Cardiac septum (tissue), 1 donor: Measurements from ENCODE around the gene ZNHIT2. TPM values are rescaled to one million over a fixed set of nuclear protein-coding genes. Genes with fewer than 3 reads are reported as not detected.

Source experiments
- DNase-seq: peaks from one replicate; pipeline ENCODE4 v3.0.0-alpha.2; 2020; ENCODE audit warnings: low spot score
- intact Hi-C: fragments of 100-400 bp; cut with DNase I; formaldehyde crosslinking; loops from one replicate; pipeline ENCODE4 v1.14.0; 2022
- total RNA-seq: library from RNA; stranded (reverse); fragmentation: NEBNext Ultra II Directional; extraction: Animal tissue kit (Norgen Biotek cat#: 25700); gene quantifications from one replicate; pipeline ENCODE4 v1.2.1, GENCODE V29; 2021
- donor health status: DM: no; HTN: no; CAD: no.

The ZNHIT2 gene
- total RNA-seq, 1 donor from 2014 or later: 5.5 TPM

- intact Hi-C loops: no loop called here
- DNase-seq: peak; percentile 92
Observed at GRCh38 chr11:65110354-65110861, 7.1 kb downstream of the ZNHIT2 start.

- intact Hi-C loops: no loop called here
Observed at GRCh38 chr11:65109231-65110198, 8.0 kb downstream of the ZNHIT2 start.

DNA sequence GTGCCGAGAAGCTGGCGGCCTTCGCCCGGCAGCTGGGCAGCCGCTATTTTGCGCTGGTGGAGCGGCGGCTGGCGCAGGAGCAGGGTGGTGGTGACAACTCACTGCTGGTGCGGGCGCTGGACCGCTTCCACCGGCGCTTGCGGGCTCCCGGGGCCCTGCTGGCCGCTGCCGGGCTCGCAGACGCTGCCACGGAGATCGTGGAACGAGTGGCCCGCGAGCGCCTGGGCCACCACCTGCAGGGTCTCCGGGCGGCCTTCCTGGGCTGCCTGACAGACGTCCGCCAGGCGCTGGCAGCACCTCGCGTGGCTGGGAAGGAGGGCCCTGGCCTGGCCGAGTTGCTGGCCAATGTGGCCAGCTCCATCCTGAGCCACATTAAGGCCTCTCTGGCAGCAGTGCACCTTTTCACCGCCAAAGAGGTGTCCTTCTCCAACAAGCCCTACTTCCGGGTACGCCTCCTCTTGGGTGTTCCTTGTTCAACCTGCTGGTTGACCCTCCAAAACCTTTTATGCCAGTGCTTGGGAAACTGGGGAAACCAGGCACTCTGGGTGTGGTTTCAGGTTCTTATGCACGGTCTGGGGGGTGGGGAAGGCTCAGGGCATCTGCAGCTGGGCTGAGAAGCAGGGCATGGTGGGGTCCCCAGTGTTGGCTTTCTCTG lies 8.9 kb downstream of the ZNHIT2 start:
- DNase-seq: no peak
- intact Hi-C loops: no loop called here

More at GRCh38 chr11:65109231-65110198, 8.0 kb downstream of the ZNHIT2 start:
- DNase-seq: no peak

DNA sequence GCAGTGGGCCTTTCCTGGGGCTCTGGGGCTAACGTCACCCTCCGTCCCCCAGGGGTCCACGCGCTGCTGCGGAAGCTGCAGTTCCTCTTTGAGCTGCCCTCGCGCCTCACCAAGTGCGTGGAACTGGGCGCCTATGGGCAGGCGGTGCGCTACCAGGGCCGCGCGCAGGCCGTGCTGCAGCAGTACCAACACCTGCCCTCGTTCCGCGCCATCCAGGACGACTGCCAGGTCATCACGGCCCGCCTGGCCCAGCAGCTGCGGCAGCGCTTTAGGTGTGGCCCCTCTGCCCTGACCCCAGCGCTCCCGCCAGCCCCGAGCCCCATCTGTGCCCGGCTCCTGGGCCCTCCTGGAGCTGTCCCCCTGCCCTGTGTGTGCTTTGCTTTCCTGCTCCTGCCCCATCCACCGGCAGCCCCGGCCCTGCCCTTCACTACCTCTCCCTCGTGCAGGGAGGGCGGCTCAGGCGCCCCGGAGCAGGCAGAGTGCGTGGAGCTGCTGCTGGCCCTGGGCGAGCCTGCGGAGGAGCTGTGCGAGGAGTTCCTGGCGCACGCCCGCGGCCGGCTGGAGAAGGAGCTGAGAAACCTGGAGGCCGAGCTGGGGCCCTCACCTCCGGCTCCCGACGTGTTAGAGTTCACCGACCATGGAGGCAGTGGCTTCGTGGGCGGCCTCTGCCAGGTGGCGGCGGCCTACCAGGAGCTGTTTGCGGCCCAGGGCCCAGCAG lies 9.6 kb downstream of the ZNHIT2 start:
- DNase-seq: no peak
- intact Hi-C loops: no loop called here

DNA sequence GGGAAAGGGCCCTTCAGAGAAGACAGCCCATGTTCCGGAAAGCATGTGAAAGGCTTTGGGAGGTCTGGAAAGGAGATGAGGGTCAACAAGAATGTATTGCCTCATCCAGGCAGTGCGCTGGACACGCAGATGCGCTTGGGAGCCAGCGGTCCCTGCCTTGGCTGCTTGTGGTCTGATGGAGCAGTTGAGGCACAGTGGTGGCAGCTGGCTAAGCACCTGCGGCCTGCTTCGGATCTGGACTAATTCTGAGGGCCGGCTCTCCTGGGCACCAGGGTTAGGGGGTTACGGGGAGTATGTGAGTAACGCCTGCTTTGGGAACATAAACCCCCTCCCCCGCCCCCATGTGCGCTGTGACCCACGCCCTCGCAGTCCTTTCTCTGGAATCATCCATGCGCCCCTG lies 10.4 kb downstream of the ZNHIT2 start:
- intact Hi-C loops: no loop called here
- no peak for DNase-seq

DNA sequence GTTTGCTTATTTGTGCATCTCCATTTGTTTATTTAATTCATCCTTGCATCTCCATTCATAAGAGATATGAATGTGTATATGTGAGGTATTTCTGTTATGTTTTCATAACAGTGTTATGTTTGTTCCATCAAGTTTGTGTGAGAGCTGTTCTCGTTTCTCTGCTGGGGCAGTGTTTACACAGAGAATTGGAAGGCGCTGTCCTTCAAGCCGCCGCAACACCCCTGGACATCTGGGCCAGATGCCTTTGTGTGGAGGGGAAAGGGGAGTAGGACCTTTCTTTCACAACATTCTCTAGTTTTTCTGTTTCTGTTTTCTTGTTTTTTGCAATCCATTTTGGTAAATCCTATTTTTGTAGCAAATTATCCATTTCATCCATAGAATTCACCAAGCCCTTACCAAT lies 12.9 kb downstream of the ZNHIT2 start:
- DNase-seq: no peak
- intact Hi-C loops: no loop called here

DNA sequence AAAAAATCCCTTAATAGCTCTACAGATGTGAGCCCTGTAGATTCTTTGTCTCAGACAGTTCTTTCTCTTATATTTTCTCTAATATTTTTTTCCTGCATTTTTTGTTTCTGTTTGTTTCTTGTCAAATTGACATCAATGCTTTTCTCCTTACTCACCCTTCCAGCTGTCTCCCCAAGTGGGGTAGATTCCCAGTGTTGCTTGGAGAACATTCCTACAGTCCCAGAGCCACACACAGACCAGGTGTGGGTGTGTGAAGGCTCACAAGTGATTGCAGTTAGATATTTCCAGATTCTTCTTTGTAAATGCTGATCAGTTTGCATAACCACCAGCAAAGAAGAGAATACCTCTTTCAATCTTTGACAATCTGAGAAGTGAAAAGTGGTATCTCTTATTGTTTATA lies 14.0 kb downstream of the ZNHIT2 start:
- intact Hi-C loops: no loop called here
- no peak for DNase-seq

GRCh38 chr11:65102142-65103095 lies 15.1 kb downstream of the ZNHIT2 start:
- DNase-seq: no peak
- intact Hi-C loops: no loop called here

- no peak for DNase-seq
- intact Hi-C loops: no loop called here
Observed at GRCh38 chr11:65100674-65101350, 16.7 kb downstream of the ZNHIT2 start.

GRCh38 chr11:65096926-65097325 lies 20.6 kb downstream of the ZNHIT2 start:
- DNase-seq: no peak
- intact Hi-C loops: loop anchor here (1.0 kb wide), 1 partner anchor 13 kb away; the partner anchor contains the start of genes CDCA5 and ZFPL1

- DNase-seq: peak; percentile 93
- intact Hi-C loops: loop anchor here (1.0 kb wide), 1 partner anchor 12 kb away; the partner anchor contains the start of genes CDCA5 and ZFPL1
Observed at GRCh38 chr11:65095974-65096806, 21.3 kb downstream of the ZNHIT2 start, which contains the start of gene VPS51. TSS of gene VPS51 (plus strand) at chr11:65096214. CDS start at chr11:65096251, 37 bp downstream.

DNA sequence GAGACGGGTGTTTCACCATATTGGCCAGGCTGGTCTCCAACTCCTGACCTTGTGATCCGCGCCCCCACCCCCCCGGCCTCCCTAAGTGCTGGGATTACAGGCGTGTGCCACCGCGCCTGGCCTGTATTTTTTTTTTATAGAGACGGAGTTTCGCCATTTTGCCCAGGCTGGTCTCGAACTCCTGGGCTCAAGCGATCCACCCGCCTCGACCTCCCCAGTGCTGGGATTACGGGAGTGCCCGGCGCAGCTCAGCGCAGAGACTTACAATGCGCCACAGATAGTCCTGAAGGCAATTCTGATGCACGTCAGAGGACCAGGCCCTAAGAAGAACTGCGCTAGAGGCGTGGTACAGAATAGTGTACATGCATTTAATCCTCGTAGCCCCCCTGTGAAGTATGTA lies 22.1 kb downstream of the ZNHIT2 start:
- intact Hi-C loops: no loop called here
- no peak for DNase-seq

DNA sequence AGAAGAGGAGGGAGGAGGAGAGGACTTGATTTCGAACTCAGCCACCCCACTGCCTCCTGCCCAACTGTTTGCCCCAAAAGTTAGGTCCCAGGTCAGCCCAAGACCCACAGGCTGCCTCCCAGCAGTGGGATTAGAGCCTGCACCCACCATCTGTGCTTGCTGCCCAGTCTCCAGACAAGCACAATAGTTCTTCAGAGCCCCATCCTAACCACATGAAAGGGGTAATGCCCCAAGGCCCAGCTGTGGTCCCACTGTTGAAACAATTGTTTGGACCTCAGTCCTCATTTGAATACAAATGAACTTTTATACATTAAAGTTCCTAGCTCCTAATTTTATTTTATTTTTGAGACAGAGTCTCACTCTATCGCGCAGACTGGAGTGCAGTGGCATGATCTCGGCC lies 26.9 kb downstream of the ZNHIT2 start:
- no peak for DNase-seq
- intact Hi-C loops: no loop called here

DNA sequence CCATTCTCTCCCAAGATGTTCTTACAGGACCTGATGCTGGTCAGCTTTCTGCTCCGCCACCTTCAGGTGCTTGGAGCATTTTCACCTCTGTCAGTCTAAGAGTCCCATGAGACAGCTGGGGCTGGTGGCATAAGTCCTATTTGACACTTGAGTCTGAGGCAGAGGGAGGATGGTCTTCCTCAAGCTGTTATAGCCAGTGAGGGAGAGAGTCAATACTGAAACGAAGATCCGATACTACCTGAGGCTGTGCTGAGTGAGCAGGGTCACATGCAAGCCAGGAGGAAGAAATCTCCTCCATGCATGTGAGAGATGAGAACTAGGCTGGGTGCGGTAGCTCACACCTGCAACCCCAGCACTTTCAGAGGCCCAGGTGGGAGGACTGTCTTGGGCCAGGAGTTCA lies 27.9 kb downstream of the ZNHIT2 start:
- intact Hi-C loops: no loop called here
- no peak for DNase-seq

DNA sequence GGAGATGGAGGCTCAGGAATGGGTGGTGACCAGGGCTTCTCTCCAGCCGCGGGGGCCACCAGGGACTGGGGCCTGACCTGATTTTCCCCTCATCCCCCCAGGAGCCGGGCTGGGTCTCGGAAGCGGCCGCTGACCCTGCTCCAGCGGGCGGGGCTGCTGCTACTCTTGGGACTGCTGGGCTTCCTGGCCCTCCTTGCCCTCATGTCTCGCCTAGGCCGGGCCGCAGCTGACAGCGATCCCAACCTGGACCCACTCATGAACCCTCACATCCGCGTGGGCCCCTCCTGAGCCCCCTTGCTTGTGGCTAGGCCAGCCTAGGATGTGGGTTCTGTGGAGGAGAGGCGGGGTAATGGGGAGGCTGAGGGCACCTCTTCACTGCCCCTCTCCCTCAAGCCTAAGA lies 29.7 kb downstream of the ZNHIT2 start:
- intact Hi-C loops: no loop called here
- DNase-seq: no peak

DNA sequence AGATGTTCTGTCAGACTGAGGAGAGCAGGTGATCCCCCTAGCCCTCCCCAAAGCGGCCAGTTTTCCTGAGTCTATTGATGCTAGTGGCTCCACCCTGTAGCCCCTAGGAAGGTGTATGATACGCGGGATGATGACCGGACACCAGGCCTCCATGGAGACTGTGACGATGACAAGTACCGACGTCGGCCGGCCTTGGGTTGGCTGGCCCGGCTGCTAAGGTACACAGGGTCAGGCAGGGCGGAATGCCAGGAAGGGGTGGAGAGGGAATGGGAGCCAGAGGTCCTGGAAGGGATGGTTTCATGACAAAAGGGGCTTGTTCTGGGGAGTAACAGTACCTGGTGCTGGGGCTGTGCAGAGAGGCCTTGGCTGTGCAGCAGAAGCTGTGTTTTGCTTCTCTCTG lies 30.3 kb downstream of the ZNHIT2 start:
- intact Hi-C loops: no loop called here

GRCh38 chr11:65086809-65087208 lies 30.7 kb downstream of the ZNHIT2 start:
- intact Hi-C loops: no loop called here
- DNase-seq: no peak

More for the DNA sequence above, 30.3 kb downstream of the ZNHIT2 start:
- DNase-seq: no peak
